Mononuclear cell (primary cell): ENCODE data around the gene GALNS. TPM values are rescaled to one million over a fixed set of nuclear protein-coding genes. Genes with fewer than 3 reads are reported as not detected.

Experiments
- H3K27me3 ChIP-seq: 2 replicates; pipeline ENCODE4 v1.6.0; 2011; ENCODE audit warnings: low read length, control low read depth; ENCODE audit not compliant: insufficient read depth
- H3K4me1 ChIP-seq: 2 replicates; pipeline ENCODE4 v1.5.1; 2011; ENCODE audit warnings: mild to moderate bottlenecking, low read length, control low read depth; ENCODE audit not compliant: insufficient read depth
- H3K4me3 ChIP-seq: 2 replicates; pipeline ENCODE4 v1.5.1; 2011; ENCODE audit warnings: mild to moderate bottlenecking, low read length, moderate library complexity
- H3K9me3 ChIP-seq: 2 replicates; pipeline ENCODE4 v1.5.1; 2011; ENCODE audit warnings: low read depth, mild to moderate bottlenecking, control low read depth, low read length
- total RNA-seq: library from RNA; depleted of rRNA; stranded (reverse); fragments of >200 nt; gene quantifications from one replicate; pipeline ENCODE4 v1.2.3, GENCODE V29; 2012

Gene GALNS
- total RNA-seq, 1 donor, result 21.6 TPM

DNA sequence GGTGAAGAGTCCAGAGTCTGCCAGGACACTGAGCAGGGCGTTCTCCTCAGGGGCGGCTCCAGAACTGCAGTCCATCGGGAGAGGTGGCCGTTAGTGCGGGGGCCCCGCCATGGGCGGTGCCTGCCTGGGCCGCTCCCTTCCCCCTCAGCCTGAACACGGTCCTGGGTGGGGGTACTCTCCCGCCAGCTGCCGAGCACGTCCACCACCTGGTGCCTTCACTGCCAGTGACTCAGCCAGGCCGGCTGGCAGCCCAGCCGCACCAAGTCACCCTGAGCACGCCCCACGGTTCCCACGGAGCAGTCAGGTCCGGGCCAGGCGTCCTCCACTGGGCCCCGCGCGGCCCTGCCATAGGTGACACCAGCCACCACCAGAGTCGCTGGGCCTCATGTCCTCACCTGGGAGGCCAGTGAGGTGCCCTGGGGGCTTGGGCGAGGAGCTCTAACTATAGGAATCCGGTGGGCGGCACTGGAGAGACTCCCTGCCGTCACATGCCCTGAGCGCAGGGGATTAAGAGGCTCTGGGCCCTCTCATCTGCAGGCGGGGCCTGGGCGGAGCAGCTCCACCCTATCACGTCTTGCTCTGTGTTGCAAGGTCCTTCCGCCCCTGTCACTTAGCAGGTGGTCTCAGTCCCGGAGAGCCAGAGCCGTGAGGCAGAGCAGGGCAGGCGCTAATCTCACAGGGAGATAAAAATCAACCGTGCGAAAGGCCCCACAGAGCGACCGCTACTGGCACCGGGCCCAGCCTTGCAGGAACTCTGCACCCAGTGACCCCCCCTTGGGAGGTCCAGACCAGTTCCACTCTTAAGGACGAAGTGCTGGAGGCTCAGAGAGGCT, 86.1 kb downstream of the GALNS start:
- Histone ChIP-seq H3K4me1 (peaks cover 67% of the 10 kb centered on the region), H3K4me3 (no peak overlapping the region), H3K27me3 (no peaks in the 10 kb centered on the region), H3K9me3 (no peaks in the 10 kb centered on the region)

DNA sequence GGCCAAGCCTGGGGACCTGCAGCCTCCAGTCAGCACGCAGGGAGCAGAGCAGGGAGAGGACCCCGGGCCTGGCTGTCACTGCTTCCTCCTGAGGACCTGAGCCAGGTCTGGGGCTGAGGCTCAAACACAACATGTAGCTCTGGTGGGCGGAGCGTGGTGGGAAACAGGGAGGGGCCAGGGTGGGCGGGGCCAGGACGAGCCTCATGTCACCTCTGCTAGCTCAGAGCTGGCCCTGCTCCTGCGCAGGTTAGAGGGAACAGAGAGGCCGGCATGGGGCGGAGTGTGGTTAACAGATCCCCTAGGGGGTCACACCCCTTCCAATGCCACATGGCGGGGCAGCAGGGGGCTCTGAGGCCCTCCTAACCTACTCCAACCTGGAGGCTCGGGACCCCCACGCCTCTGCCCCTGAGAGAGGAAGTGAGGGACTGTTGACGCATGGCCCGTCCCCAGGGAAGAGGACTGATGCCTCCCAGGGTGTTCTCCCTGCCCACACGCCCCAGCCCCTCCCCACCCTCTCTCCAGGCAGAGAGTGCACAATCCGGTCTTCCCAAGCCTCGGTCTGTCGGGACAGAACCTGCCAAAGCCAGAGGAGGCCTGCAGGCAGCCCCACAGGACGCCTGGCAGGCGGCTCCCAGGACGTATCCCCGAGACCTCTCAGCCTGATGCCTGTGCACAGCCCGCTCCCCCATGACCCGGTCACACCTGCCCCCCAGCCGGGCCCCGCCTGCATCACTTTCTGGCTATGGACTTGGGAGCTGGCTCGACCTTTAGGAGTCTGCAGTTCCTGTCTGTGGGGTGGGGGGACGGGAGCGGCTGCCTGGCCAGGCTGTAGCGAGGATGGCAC, 86.9 kb downstream of the GALNS start:
- Histone ChIP-seq H3K4me3 (no peak overlapping the region), H3K9me3 (no peaks in the 10 kb centered on the region), H3K27me3 (no peaks in the 10 kb centered on the region), H3K4me1 (peaks cover 67% of the 10 kb centered on the region)

- Histone ChIP-seq H3K4me1 (peaks cover 54% of the 10 kb centered on the region), H3K4me3 (no peak overlapping the region), H3K27me3 (no peaks in the 10 kb centered on the region), H3K9me3 (no peaks in the 10 kb centered on the region)
These were observed 88.5 kb downstream of the GALNS start for GRCh38 chr16:88768071-88768783.

GRCh38 chr16:88767546-88768070, 89.1 kb downstream of the GALNS start:
- peaks cover 54% of the 10 kb centered on the region for H3K4me1 ChIP-seq
- H3K27me3 ChIP-seq, result no peaks in the 10 kb centered on the region
- no peak overlapping the region for H3K4me3 ChIP-seq
- no peaks in the 10 kb centered on the region for H3K9me3 ChIP-seq

DNA sequence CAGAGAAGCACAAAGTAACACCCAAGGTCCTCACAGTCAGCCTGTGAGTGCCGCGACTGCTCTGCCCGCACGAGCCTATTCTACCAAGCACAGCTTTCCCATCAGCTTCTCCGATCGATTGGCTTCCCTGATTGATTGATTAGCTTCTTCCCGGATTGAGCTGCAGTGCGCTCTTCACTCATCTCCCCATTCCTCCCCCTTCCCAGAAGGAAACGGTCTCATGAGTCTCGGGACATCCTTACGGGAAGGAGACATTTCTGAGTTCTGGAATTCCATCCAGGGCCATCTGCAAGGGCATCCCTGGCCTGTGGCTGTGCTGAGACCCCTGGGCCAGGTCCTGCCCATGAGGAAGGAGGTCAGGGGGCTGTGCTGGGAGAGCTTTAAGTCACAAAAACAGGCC, 89.8 kb downstream of the GALNS start:
- no peak overlapping the region for H3K4me3 ChIP-seq
- H3K9me3 ChIP-seq, result no peaks in the 10 kb centered on the region
- no peaks in the 10 kb centered on the region for H3K27me3 ChIP-seq
- H3K4me1 ChIP-seq, result peaks cover 54% of the 10 kb centered on the region

DNA sequence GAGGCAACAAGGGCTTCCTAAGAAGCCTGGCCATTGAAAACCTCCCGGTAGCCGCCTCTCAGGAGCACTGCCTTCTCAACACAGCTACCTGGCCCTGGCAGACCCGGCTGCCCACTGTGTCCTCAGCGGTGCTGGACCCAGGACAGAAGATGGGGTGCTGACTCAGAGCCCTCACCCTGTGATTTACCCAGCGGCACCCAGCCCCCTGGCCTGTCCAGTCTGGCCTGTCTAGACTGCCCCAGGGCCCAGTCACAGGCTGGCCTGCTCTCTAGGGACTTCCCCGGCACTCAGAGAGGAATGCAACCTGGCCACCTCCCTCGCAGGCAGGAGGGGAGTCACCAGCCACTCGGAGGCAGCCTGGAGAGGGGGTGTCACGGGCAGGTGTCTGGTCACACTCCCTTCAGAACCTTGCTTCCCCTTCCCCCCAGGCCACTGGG, 91.8 kb downstream of the GALNS start:
- no peaks in the 10 kb centered on the region for H3K27me3 ChIP-seq
- peaks cover 39% of the 10 kb centered on the region for H3K4me1 ChIP-seq
- no peaks in the 10 kb centered on the region for H3K9me3 ChIP-seq
- no peak overlapping the region for H3K4me3 ChIP-seq

- Histone ChIP-seq H3K4me3 (no peak overlapping the region), H3K27me3 (no peaks in the 10 kb centered on the region), H3K4me1 (peaks cover 38% of the 10 kb centered on the region), H3K9me3 (no peaks in the 10 kb centered on the region)
These were observed 92.7 kb downstream of the GALNS start for GRCh38 chr16:88764080-88764479.

Other genes starting within 250 kb of the GALNS start
- gene IL17C, start 218.4 kb downstream of the GALNS start, total RNA-seq, result 0.21 TPM
- 388 TPM for gene CYBA, start 205.9 kb downstream of the GALNS start, total RNA-seq
- gene MVD, start 193.9 kb downstream of the GALNS start, total RNA-seq, result 18.8 TPM
- gene SNAI3, start 170.4 kb downstream of the GALNS start, total RNA-seq, result 6.0 TPM
- gene RNF166, start 150.5 kb downstream of the GALNS start, total RNA-seq, result 130 TPM
- gene CTU2, start 150.4 kb downstream of the GALNS start, total RNA-seq, result 6.7 TPM
- 54.5 TPM for gene PIEZO1, start 71.7 kb downstream of the GALNS start, total RNA-seq
- gene CDT1, start 53.2 kb downstream of the GALNS start, total RNA-seq, result 0.42 TPM
- 70.8 TPM for gene APRT, start 45.0 kb downstream of the GALNS start, total RNA-seq
- gene TRAPPC2L, start 180 bp upstream of the GALNS start, total RNA-seq, result 24.0 TPM
- not detected for gene PABPN1L, start 9.7 kb upstream of the GALNS start, total RNA-seq
- gene CBFA2T3, start 120.3 kb upstream of the GALNS start, total RNA-seq, result 1.3 TPM
- gene ACSF3, start 236.9 kb upstream of the GALNS start, total RNA-seq, result 20.9 TPM